Stimulated activated CD4-positive, alpha-beta T cell treated with anti-CD3 and anti-CD28 coated beads, Interleukin-4, amount 100 ng/mL, for 4 hours (primary cell): ENCODE measurements around the gene NCAM2.
"Not testable (repeated sequence)": the region's sequence is repeated elsewhere in the genome, so short reads cannot be mapped to it uniquely, and the experiment has no call there.

ENCODE experiments used
- DNase-seq, 2 experiments: peaks; one replicate each; pipeline ENCODE4 v3.0.0-alpha.2; 2020

NCAM2 gene

DNA sequence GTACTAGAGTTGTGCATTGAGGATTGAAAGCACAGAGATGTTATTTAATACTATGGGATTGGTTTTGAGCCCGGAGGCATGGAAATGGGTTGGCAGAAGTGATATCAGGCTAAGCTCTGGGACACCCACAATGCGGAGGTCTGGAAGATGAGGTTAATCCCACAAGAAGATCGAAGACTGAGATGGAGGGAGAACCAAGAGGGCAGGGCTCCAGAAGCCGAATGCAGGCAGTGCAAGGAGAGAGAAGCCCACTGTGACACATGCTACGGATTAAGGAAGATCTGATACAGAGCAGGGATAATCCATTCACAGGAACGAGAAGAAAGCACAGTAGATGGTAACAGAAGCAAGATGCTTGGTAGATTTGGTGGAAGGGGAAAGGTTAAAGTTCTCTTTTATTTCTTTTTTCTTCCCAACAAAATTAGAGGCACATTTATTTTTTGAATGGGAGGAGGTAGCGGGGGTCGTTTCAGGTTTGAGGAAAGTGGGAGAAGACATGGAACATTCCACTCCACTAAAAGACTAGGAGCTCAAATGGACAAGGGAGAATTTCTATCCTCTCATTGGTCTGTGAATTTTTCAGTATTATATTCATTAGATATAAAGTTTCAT lies 113.2 kb downstream of the NCAM2 start:
- no peak for DNase-seq

DNA sequence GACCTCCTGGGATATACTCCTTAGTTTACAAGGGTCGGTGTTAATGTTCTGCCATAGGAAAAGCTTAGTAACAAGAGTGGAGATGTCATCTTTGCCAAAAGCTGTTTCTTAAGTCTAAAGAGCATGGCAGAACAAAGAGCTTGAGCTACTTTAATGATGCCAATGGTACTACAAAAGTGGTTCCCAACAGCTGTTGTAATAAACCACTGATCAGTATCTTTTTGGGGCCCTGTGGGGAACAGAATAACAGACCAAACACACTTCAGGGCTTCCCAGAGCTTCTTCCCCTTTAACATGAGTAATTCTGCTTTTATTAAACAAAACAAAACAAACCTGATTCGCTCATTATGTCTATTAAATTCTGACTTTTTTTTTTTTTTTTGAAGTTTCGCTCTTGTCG lies 116.3 kb downstream of the NCAM2 start:
- DNase-seq, result no peak

DNA sequence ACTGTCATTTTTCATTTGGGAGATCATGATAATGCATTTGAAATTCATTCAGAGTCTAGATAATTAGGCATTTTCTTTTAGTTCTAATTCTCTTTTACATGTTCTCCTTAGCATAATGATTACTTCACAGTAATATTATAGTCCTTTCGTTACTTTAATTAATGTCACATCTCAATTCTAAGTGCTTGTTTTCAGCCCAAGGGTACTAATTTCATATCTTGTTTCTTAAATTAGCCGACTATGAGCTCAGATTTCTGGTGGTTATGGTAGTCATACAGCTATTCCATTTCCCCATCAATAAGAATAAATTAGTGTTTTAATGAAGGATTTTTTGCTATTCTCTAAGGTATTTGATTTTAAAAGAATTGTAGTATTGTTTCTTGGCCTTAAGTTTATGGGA lies 120.9 kb downstream of the NCAM2 start:
- no peak for DNase-seq

DNA sequence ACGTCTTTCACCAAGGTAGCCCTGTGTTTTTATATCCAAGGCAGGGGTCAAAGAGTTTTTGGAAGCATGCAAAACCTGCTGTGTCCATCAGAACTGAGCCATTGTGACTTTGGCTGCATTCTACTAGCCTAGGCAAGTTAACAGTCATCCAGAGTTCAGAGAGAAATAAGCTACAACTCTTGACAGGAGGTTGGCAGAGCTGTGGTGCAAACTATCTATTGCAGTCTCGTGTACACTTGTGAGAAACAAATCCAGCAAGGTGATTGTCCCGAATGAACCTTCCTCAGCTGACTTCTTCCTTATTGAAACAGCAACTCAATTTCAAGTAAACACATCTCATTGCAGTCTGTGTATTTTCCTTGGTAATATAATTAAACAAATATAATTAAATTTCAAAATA lies 124.5 kb downstream of the NCAM2 start:
- DNase-seq, result no peak

DNA sequence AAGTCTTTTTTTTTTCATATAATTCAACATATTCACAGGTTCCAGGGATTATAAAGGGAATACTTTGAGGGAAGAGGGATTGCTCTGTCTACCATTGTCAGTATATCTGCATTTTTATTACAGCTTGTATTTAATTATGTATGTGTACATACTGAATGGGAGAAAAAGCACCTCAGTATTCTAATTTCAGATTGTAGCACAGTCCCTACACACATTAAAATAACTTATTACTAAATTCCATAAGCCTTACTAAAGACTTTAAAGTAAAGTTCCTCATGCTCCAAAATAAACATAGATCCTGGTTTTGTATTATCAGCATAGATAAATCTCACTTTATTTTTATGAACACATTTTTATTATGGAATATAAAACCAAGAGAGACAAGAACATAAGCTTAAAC lies 134.2 kb downstream of the NCAM2 start:
- no peak for DNase-seq

DNA sequence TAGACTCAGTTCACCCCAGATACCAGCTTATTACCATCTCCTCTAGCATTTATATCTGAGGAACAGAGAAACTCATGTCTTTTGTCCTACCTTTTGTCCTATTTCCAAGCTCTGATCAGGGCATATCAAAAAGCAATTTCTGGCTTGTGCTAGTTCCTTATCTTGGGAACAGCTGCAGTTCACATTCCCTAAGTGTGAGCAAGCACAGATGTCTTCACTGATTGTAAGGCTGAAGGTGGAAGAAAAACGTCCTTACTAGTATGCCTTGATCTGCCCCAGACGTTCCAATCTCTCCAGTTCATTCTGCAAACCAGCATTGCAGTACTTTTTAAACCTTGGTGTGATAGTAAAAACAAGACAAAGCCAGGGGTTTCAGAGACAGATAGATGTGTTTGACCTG lies 139.8 kb downstream of the NCAM2 start:
- DNase-seq, result no peak

DNA sequence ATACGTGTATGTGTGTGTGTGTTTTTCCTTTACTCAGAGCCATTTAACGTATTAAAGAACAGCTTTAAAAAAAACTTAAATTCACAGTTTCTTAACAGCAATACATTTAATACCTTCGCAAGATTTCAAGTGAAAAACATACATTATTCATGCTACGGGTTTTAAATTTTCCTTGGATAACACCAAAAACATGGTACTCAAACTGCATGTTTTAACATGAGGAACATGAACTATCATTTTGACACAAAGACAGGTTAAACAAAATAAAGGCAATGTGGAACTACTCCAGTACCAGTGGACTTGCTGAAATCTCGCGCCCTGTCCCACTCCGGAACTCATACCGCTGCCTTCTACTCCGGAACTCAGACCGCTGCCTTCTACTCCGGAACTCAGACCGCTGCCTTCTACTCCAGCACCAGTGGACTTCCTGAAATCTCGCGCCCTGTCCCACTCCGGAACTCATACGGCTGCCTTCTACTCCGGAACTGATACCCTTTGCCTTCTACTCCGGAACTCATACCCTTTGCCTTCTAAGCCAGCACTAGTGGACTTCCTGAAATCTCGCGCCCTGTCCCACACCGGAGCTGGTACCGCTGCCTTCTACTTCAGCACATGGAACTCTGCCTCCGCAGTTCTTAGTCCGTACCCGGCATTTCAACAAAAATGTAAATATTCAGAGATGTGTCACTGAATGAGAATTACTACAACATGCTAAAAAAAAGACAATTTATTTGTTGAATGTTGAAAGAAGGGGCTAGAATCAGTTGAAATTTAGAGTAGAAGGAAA lies 148.6 kb downstream of the NCAM2 start:
- DNase-seq, result no peak

DNA sequence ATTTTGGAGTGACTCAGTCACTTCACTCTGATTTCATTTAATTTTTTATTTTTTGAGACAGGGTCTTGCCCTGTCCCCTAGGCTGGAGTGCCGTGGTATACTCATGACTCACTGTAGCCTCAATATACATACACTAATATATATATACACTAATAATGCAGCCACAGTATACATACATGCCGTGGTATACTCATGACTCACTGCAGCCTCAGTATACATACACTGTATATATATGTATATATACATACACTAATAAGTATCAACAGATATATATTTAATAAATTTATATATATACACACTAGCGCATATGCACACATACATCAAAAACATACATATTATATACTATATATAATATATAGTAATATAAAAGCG lies 149.2 kb downstream of the NCAM2 start:
- DNase-seq, result no peak

DNA sequence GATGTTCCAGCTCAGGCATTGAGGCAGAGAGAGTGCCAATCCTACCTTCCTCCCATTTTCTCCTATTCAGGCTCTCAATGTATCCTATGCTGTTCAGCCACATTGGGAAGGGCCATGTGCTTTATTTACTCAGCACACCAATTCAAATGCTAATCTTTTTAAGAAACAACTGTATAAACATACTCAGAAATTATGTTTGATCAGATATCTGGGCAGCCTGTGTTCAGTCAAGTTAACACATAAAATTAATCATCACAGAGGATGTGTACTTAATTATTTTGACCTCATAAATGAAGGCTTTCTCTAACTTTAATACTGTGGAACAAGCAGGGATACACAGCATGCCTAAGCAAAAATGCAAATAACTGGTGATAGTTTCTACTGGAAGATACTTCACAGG lies 149.8 kb downstream of the NCAM2 start:
- DNase-seq, result no peak

DNA sequence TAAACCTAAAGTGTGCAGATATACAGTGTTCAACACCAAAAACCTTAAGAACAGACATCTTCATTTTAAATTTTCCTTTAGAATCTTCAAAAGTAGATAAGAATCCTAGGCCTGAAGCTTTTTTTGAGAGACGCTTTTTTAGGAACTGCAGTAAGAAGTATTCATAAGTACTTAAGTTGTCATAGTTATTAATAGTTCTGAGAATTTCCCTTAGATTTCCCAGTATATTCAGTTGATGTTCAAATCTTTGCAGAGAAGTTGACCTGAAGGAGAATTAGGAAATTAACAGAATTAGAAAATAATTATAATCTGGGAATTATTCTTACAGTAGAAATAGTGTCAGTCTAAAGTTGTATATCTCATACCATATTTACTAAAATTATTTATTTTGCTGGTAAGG lies 150.3 kb downstream of the NCAM2 start:
- no peak for DNase-seq

DNA sequence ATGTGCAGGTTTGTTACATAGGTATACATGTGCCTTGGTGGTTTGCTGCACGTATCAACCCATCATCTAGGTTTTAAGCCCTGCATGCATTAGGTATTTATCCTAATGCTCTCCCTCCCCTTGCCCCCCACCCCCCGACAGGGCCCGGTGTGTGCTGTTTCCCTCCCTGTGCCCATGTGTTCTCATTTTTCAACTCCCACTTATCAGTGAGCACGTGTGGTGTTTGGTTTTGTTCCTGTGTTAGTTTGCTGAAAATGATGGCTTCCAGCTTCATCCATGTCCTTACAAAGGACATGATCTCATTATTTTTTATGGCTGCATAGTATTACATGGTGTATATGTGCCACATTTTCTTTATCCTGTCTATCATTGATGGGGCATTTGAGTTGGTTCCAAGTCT lies 151.2 kb downstream of the NCAM2 start:
- not testable (repeated sequence) for DNase-seq

DNA sequence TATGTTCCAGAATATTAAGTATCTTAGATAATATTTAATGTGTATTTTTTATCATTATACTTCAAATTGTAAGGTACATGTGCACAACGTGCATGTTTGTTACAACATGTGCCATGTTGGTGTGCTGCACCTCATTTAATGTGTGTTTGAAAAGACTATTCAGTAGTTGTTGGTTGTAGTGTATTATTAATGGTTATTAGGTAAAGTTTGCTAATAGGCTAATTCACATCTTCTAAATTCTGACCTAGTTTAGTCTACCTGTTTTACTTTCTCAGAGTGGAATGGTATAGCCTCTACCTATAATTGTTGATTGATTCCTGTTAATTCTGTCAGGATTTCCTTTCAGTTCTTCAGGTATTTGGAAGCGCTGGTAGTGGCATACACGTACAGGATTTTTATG lies 153.0 kb downstream of the NCAM2 start:
- DNase-seq, result no peak

DNA sequence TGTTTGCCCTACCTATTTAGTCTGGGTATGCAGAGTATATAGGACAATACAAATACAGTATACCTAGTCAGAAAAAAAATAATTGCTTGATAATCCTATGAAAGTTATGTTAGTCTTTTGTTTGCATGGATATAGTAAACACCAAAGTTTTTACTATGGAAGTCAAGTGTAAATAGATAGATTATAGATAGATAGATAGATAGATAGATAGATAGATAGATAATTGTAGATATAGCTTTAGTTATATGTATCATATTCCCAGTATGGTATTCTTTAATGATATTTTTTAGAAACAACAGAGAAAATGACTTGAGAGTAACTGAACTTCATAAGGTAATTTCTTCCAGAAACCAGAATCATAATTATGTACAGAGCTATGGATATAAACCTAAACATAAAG lies 158.2 kb downstream of the NCAM2 start:
- no peak for DNase-seq

DNA sequence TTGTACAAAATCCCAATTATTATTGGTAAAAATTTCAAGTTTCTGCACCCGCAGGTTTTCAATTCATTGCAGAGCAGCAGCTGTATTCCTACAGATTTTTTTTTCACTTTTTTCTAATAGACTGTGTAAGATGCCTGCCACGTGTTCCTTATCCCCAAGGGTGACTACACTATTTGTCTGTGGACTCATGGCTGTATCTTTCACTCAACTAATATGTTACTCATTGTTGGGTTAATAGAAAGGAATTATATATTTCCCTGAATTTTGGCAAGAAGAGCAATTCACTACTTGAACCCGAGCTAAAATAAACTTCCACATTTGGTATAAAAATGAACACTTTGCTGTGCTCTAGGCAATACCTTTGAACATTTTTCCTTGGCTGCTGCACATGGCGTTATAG lies 158.7 kb downstream of the NCAM2 start:
- no peak for DNase-seq

DNA sequence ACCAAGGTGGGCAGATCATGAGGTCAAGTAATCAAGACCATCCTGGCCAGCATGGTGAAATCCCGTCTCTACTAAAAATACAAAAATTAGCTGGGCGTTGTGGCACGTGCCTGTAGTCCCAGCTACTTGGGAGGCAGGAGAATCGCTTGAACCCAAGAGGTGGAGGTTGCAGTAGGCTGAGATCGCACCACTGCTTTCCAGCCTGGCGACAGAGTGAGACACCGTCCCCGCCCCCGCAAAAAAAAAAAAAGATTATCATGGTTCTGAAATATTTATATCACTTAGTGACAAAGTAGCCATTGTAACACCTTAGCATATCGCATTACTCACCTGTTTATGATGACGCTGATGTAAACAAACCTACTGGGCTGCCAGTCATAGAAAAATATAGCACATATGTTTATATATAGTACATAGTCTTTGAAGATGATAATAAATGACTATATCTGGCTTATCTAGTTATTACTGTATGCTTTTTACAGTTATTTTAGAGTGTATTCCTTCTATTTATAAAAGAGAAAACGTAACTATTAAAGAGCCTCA lies 160.2 kb downstream of the NCAM2 start:
- DNase-seq, result no peak

DNA sequence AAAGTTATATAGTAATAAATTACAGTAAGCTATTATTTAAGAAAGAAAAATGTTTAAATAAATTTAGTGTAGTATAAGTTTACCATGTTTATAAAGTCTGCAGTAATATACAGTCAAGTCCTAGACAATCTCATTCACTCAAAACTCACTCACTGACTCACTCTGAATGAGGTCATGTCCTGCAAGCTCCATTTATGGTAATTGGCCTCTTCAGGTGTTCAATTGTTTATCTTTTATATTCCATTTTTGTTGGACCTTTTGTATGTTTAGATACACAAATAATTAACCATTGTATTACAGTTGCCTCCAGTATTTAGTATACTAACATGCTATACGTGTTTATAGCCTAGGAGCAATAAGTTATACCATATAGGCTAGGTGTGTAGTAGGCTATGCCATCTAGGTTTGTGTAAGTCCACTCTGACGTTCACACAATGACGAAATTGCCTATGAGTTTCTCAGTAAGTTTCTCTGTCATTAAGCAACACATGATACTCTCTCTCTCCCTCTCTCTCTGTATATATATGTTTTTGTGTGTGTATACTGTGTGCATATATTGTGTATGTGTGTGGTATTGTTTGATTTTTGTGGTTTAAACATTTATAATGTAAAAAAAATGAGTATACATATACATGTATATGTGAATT lies 161.2 kb downstream of the NCAM2 start:
- no peak for DNase-seq

DNA sequence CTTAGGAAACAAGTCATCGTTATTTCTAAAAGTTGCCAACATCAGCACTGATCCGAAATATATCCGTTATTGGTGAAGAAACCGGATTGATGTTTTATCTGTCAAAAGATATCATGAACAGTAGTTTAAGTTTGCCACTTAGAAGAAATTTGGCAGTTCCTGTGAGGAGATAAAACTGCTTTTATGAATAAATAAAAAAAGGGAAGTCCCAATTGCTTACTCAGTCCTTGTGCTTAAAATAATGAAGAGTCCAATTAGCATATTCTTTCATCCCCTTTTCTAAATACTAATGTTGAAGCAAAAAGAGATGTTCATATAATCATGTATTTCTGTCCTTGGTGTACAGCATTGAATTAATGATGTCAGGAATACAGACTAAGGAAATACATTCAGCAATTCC lies 164.6 kb downstream of the NCAM2 start:
- DNase-seq, result no peak

DNA sequence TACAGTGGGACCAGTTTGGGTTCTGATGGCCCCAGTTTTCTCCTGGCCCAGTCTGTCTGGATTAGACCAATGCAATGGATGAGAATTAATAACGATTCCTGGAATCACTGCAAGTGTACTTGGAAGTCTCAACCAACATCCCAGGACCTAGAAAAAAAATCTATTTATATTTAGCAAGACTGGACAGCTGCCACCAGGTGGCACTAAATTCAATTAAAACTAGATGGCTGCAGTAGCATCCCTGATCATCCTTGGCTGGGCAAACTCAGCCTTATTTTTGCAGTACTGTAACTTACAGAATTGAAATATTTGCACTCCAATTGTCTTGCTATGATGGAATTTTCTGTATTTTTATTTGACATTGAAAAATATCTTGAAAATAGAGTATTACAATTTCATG lies 165.7 kb downstream of the NCAM2 start:
- DNase-seq, result peak in 1 of 2 experiments; percentile 1

DNA sequence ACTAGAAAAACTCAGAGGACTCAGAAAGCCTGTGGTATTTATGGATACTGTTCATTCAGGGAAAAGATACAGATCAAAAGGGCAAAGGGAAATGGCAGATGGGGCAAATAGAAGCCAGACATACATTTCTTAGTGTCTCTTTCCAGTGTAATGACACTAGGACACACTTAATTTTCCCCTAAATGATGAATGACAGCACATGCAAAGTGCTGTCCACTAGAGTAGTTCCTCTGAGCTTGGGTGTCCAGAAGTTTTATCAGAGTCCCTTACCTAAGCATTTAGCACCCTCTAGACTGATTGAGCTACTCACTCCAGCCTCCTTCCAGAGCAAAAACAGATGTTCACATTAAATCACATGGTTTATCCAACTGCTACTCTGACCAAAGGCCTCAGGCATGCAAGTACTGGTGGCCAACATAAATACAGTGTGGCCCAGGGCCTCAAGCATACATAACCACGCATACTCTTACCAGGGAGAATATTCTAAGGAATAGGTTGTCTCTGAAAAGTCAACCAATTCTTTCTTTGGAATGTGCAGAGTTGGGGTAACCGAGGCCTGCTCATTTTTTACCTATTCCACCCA lies 166.9 kb downstream of the NCAM2 start:
- DNase-seq, result no peak

DNA sequence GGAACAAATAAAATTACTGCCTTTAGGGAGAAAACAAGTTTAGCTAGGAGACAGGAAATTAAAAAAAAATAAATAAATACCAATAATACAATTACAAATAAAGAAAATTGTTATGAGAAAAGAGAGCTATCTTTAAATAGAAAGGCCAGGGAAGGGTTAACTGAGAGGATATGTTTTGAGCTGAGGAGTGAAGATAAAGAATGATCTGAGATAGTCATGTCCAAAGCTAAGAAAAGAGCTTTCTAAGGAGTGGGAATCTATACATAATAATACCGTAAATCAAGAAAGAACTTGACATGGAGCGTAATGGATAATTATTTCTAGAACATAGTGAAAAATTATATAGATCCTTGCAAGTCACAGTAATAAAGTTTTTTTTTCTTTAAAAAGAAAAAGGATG lies 176.5 kb downstream of the NCAM2 start:
- DNase-seq, result no peak

DNA sequence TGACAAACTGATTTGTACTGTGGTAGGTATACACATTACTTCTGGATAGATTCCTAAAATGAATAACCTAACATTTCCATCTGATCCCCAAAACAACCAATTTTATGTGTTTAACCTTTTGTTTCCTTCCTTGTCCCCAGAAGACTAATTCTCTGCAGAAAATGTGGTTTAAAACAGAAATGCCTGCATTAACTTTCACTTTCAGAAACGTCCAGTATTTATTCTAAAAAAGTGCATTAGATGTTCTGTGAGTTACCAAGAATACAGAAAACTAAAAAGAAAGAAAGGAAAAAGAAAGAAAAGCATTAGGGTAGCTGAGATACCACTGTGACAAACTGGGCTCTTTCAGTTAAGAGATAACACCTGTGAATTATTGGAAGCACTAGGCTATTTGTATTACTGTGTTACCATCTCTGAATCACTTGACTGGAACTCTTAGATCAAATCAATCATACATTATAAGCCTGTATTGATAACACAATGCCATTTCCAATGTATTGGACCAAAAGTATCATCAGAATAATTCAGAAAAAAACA lies 177.7 kb downstream of the NCAM2 start:
- no peak for DNase-seq

DNA sequence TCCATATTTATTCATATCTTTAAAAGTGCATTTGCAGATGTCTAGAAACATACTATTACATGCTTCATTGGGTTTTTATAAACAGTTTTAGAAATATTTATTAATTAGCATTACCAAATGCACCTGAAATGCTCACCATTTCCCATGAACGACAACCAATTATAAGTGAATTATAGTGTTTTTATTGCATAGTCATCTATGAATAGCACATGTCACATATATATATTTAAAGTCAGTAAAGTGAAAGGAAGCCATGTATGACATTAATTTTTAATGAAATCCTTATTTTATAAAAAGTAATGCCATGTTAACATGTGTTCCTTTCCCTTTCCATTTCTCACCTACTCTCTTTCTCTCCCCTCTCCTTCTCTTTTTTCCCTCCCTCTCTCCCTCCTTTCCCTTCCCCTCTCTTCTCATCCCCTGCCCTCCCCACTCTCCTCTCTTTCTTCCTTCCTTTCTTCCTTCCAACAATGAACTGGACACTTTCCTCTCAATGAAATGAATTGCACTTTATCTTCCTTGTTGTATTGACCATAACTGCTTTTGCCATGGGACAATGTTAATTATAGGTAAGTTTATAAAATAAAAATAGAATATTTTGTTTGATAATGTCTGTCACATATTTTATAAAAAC lies 179.3 kb downstream of the NCAM2 start:
- DNase-seq, result no peak
